GM12891 (cell line): ENCODE data around the gene OR8B2.

Experiments
- PAX5 ChIP-seq: IDR thresholded peaks from 2 replicates; pipeline ENCODE4 v1.6.1; 2011; ENCODE audit warnings: low read length, moderate library complexity, mild to moderate bottlenecking; ENCODE audit not compliant: insufficient read depth, severe bottlenecking
- POLR2A ChIP-seq: IDR thresholded peaks from 2 replicates; pipeline ENCODE4 v1.6.1; 2011; ENCODE audit warnings: low read depth, low read length, control low read depth
- POLR2AphosphoS5 ChIP-seq: IDR thresholded peaks from 2 replicates; pipeline ENCODE4 v1.6.1; 2011; ENCODE audit warnings: low read depth, low read length, control low read depth
- POU2F2 ChIP-seq: IDR thresholded peaks from 2 replicates; pipeline ENCODE4 v1.6.1; 2011; ENCODE audit warnings: low read depth, mild to moderate bottlenecking, control low read depth, low read length, moderate library complexity
- SPI1 ChIP-seq: IDR thresholded peaks from 2 replicates; pipeline ENCODE4 v1.6.1; 2011; ENCODE audit warnings: low read depth, low read length, control low read depth
- TAF1 ChIP-seq: IDR thresholded peaks from 2 replicates; pipeline ENCODE4 v1.6.1; 2011; ENCODE audit warnings: low read depth, low read length, control low read depth

- TF ChIP-seq POLR2AphosphoS5 (no peak), POLR2A (no peak), TAF1 (no peak), PAX5 (no peak), POU2F2 (no peak), SPI1 (no peak)
Observed at GRCh38 chr11:124380585-124380984, 3.7 kb downstream of the OR8B2 start.
